ENCODE results near the gene PCDHGA8. TPM values are rescaled to one million over a fixed set of nuclear protein-coding genes. Genes with fewer than 3 reads are reported as not detected.

The PCDHGA8 gene
- total RNA-seq, 1 donor from 2014 or later, result 10.1 TPM

Other genes with a start within 250 kb of the PCDHGA8 start
- gene PCDHB6, start 242.6 kb upstream of the PCDHGA8 start, total RNA-seq, result 0.35 TPM
- 0.62 TPM for gene PCDHB7, start 220.0 kb upstream of the PCDHGA8 start, total RNA-seq
- gene PCDHB8, start 214.8 kb upstream of the PCDHGA8 start, total RNA-seq, result 2.1 TPM
- gene PCDHB16, start 210.2 kb upstream of the PCDHGA8 start, total RNA-seq, result 2.2 TPM
- 0.81 TPM for gene PCDHB9, start 205.5 kb upstream of the PCDHGA8 start, total RNA-seq
- gene PCDHB10, start 200.3 kb upstream of the PCDHGA8 start, total RNA-seq, result 0.81 TPM
- gene PCDHB11, start 193.0 kb upstream of the PCDHGA8 start, total RNA-seq, result 0.73 TPM
- 1.0 TPM for gene PCDHB12, start 183.9 kb upstream of the PCDHGA8 start, total RNA-seq
- gene PCDHB13, start 178.7 kb upstream of the PCDHGA8 start, total RNA-seq, result 2.8 TPM
- 3.3 TPM for gene PCDHB14, start 169.3 kb upstream of the PCDHGA8 start, total RNA-seq
- gene PCDHB15, start 147.2 kb upstream of the PCDHGA8 start, total RNA-seq, result 3.9 TPM
- gene SLC25A2, start 88.6 kb upstream of the PCDHGA8 start, total RNA-seq, result 0.16 TPM
- gene TAF7, start 71.8 kb upstream of the PCDHGA8 start, total RNA-seq, result 101 TPM
- 2.7 TPM for gene PCDHGA1, start 62.1 kb upstream of the PCDHGA8 start, total RNA-seq
- gene PCDHGA2, start 53.9 kb upstream of the PCDHGA8 start, total RNA-seq, result 6.5 TPM
- gene PCDHGA3, start 48.8 kb upstream of the PCDHGA8 start, total RNA-seq, result 13.0 TPM
- 7.8 TPM for gene PCDHGB1, start 42.5 kb upstream of the PCDHGA8 start, total RNA-seq
- 9.3 TPM for gene PCDHGA4, start 37.6 kb upstream of the PCDHGA8 start, total RNA-seq
- gene PCDHGB2, start 32.6 kb upstream of the PCDHGA8 start, total RNA-seq, result 9.2 TPM
- gene PCDHGA5, start 28.5 kb upstream of the PCDHGA8 start, total RNA-seq, result 6.6 TPM
- gene PCDHGB3, start 22.4 kb upstream of the PCDHGA8 start, total RNA-seq, result 7.6 TPM
- gene PCDHGA6, start 18.7 kb upstream of the PCDHGA8 start, total RNA-seq, result 6.7 TPM
- gene PCDHGA7, start 9.9 kb upstream of the PCDHGA8 start, total RNA-seq, result 7.7 TPM
- gene PCDHGB4, start 4.9 kb upstream of the PCDHGA8 start, total RNA-seq, result 5.8 TPM
- gene PCDHGB5, start 5.3 kb downstream of the PCDHGA8 start, total RNA-seq, result 7.2 TPM
- gene PCDHGA9, start 10.1 kb downstream of the PCDHGA8 start, total RNA-seq, result 4.3 TPM
- gene PCDHGB6, start 15.4 kb downstream of the PCDHGA8 start, total RNA-seq, result 6.2 TPM
- gene PCDHGA10, start 20.4 kb downstream of the PCDHGA8 start, total RNA-seq, result 5.4 TPM
- gene PCDHGB7, start 25.0 kb downstream of the PCDHGA8 start, total RNA-seq, result 9.8 TPM
- gene PCDHGA11, start 28.4 kb downstream of the PCDHGA8 start, total RNA-seq, result 5.1 TPM
- gene PCDHGA12, start 37.9 kb downstream of the PCDHGA8 start, total RNA-seq, result 4.9 TPM
- 17.1 TPM for gene PCDHGC3, start 83.3 kb downstream of the PCDHGA8 start, total RNA-seq
- 3.0 TPM for gene PCDHGC4, start 92.4 kb downstream of the PCDHGA8 start, total RNA-seq
- 3.0 TPM for gene PCDHGC5, start 96.4 kb downstream of the PCDHGA8 start, total RNA-seq
- 32.0 TPM for gene DIAPH1, start 226.4 kb downstream of the PCDHGA8 start, total RNA-seq
- gene HDAC3, start 244.2 kb downstream of the PCDHGA8 start, total RNA-seq, result 29.1 TPM
- gene RELL2, start 244.4 kb downstream of the PCDHGA8 start, total RNA-seq, result 0.86 TPM

All from Right ventricle myocardium superior (tissue), 1 donor.